NB4 (cell line): ENCODE measurements around the gene NPTX2.

ENCODE experiments used
- CTCF ChIP-seq: IDR thresholded peaks from one replicate; pipeline ENCODE4 v1.5.1; 2012; ENCODE audit warnings: low read depth, low read length
- MAX ChIP-seq: IDR thresholded peaks from 2 replicates; pipeline ENCODE4 v1.6.1; 2011; ENCODE audit warnings: low read depth, low read length

- TF ChIP-seq MAX (no peak), CTCF (no peak)
Measured at GRCh38 chr7:98571986-98572385, 45.1 kb upstream of the NPTX2 start.
